SH-SY5Y (cell line): ENCODE data around the gene AMDHD2.

Experiments
- GATA2 ChIP-seq: IDR thresholded peaks from 2 replicates; pipeline ENCODE4 v1.6.1; 2011; ENCODE audit warnings: mild to moderate bottlenecking, low read depth, low read length
- GATA3 ChIP-seq: IDR thresholded peaks from 2 replicates; pipeline ENCODE4 v1.6.1; 2011; ENCODE audit warnings: low read depth, mild to moderate bottlenecking, low read length, moderate library complexity

GRCh38 chr16:2477327-2477726 is 42.8 kb upstream of the AMDHD2 start:
- TF ChIP-seq GATA2 (no peak), GATA3 (no peak)
